Esophagus mucosa (tissue), 1 donor: ENCODE data around the gene PLXNA1. TPM values are rescaled to one million over a fixed set of nuclear protein-coding genes. Genes with fewer than 3 reads are reported as not detected.

Source experiments
- ATAC-seq: fragments of 200-7000 bp; cut with Tn5 transposase; one replicate; pipeline ENCODE4 v1.9.1; 2020
- total RNA-seq: library from RNA; stranded (reverse); gene quantifications from one replicate; pipeline ENCODE4 v1.2.4, GENCODE V29; 2023
- donor health status: DM: yes; HTN: yes; CAD: no.

The PLXNA1 gene
- total RNA-seq, 1 donor from 2014 or later: 15.9 TPM

GRCh38 chr3:126988451-126989021, 5.6 kb downstream of the PLXNA1 start:
- no peak for ATAC-seq

- no peak for ATAC-seq
Observed at GRCh38 chr3:126989316-126990023, 6.6 kb downstream of the PLXNA1 start.

- ATAC-seq: no peak
Observed at GRCh38 chr3:126990024-126990700, 7.2 kb downstream of the PLXNA1 start.

GRCh38 chr3:126990890-126991289, 8.0 kb downstream of the PLXNA1 start:
- no peak for ATAC-seq

GRCh38 chr3:126991366-126992200, 8.7 kb downstream of the PLXNA1 start:
- ATAC-seq: no peak

GRCh38 chr3:126992216-126992615, 9.3 kb downstream of the PLXNA1 start:
- no peak for ATAC-seq

GRCh38 chr3:126992776-126993175, 9.9 kb downstream of the PLXNA1 start:
- ATAC-seq: no peak

GRCh38 chr3:126993436-126993835, 10.5 kb downstream of the PLXNA1 start:
- no peak for ATAC-seq

- ATAC-seq: no peak
Observed at GRCh38 chr3:126994661-126995245, 11.8 kb downstream of the PLXNA1 start.

GRCh38 chr3:126995254-126995780, 12.4 kb downstream of the PLXNA1 start:
- peak; percentile 46 for ATAC-seq

- no peak for ATAC-seq
Observed at GRCh38 chr3:126995926-126996512, 13.1 kb downstream of the PLXNA1 start.

DNA sequence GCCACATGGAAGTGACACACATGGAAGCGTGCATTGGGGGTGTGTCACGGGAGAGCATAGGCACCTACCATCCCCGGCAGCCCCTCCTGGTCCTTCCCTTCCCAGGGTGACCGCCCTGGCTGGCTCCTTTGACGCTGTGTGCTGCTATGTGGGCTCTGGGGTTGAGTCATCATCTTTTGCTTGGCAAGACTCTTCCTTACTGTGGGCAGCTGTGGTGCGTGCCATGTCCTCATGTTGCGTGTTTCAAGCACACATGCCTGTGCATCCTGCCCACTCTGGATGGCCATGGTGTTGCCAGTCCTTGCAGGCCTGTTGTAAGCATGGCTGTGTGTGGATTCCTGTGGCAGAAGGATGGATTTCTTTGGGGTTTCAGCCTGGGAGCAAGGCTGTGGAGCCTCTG, 14.0 kb downstream of the PLXNA1 start:
- ATAC-seq: no peak

DNA sequence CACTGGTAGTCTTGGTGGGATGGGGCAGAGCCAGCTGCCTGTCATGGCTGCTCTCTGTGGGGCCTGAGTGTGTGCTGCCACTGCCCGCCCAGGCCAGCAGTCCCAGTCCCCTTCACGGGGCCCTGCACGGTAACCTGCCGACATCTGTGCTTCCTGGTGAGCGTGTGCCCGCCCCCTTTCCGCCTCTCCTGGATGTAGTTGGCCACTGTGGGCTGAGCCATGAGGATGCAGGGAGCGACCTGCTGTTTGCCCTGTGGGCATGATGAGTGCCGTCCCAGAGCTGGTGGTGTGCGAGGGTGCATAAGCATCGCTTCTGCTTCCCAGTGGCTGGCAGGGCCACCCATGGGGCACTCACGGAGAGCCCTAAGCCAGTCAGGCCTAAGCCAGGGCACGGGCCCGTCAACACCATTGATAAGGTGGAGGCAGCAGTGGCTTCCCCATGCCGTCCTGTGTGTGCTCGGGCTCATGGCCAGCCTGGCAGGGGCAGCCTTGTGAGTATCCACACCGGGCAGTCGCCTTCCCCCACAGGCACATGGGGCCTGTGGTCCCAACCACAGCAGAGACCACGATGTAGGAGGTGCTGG, 14.6 kb downstream of the PLXNA1 start:
- ATAC-seq: no peak

DNA sequence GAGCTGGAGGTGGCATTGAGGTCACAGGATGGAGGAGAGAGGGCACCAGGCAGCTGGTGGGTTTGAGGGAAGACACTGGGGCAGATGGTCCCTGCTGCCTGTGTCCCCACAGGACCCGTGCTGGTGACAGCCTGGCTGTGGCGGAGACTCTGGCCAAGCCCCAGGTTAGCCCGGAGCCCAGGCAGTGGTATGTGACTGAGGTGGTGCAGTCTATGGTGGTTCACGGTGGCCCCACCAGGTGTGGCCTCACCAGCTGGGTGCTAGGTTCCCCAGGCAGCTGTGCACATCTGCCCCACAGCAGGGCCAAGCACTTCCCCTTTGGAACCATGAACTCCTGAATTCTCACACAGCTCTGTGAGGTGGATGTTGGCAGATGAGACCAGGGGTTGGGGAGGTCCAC, 15.4 kb downstream of the PLXNA1 start:
- ATAC-seq: no peak

DNA sequence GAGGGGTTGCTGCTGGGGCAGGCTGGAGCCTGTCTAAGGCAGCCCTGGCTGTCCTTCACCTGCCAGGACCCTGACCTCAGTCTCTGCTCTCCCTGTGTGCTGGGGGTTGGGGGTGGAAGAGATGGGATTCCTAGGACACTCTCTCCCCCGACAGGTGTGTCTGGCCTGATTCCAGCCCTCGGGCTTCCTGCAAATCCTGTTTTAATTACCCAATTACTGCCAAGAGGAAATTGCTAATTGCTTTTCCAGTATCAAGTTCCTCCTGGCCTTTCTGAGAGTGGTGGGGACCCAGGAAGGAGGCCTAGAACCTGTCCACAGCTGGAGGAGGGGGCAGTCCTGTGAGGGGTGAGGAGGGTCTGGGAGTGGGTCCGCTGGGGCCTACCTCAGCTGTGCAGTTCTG, 15.8 kb downstream of the PLXNA1 start:
- no peak for ATAC-seq

GRCh38 chr3:126999383-126999782, 16.5 kb downstream of the PLXNA1 start:
- ATAC-seq: no peak

DNA sequence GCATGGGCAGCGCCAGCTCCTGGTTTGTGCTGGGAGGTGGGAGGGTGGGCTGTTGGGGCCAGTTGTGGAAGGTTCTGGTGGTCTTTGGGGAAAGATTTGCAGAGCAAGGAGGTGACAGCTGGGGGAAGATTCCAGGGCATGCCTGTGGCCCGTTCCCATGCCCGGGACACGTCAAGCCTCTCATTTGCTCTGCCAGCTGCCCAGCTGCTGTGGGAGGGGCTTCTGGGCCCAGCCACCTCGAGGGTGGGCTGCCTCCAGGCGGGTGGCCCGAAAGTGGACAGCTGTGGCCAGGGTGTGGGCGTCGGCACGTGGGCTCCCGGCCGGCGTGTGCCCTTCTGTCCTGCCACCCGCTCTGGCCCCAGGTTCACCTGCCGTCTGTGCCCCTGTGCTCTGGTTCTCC, 17.2 kb downstream of the PLXNA1 start:
- no peak for ATAC-seq

DNA sequence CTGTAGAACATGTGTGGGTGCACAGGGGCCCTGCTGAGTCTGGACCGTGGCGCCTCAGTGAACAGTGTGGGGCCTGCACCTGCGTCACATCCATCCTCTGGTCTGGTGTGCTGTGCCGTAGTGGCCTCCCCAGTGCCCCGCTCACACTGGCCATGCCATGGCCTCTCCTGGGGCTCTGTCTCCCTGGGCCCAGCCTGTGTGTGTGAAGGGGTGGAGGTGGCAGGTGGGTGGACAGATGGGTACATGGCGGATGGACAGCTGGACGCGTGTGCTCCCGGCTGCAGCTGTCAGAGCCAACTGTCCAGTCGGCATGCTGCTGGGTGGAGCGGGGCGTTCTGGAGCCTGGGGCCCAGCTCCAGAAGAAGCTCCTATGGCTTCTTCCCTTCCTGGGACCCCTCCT, 17.8 kb downstream of the PLXNA1 start:
- ATAC-seq: no peak

DNA sequence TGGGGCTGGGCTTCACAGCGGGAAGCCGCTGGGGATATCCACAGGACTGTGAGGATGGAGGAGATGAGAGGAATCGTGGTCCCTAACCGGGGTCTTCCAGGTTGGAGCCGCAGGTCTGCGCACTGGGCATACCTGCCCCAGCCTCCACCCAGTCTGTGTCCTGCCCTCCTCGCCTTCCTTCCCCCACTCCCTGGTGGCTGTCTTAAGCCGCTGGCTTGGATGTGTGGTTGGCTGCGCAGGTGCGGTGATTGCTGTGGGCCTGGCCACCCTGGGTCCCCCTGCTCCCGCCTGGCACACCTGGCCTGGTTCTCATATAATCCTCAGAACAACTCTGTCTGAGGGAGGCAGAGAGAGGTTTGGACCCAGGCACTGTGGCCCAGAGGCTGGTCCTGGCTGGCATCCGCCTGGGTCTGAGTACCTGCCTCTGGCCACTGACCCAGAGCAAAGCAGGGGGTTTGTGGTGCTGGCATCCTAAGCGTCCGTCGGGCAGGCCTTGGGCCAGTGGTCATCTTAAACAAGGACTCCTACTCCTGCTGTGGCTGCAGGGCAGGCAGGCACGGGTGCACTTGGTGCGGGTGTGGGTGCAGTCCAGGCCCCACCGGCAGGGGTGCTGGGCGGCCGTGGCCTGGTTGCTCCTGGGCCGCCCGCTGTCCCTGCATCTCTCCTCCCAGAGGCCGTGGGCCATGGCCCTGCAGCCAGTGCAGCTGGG, 18.7 kb downstream of the PLXNA1 start:
- no peak for ATAC-seq

- peak; percentile 37 for ATAC-seq
Observed at GRCh38 chr3:127002195-127003174, 19.6 kb downstream of the PLXNA1 start.
